ENCODE measurements around the gene PDE4D. TPM values are rescaled to one million over a fixed set of nuclear protein-coding genes. Genes with fewer than 3 reads are reported as not detected.

Gene PDE4D
- total and polyA plus RNA-seq, 2 of the 4 experiments (the other 2 are of a cell fraction), result 1.4 to 7.9 TPM

DNA sequence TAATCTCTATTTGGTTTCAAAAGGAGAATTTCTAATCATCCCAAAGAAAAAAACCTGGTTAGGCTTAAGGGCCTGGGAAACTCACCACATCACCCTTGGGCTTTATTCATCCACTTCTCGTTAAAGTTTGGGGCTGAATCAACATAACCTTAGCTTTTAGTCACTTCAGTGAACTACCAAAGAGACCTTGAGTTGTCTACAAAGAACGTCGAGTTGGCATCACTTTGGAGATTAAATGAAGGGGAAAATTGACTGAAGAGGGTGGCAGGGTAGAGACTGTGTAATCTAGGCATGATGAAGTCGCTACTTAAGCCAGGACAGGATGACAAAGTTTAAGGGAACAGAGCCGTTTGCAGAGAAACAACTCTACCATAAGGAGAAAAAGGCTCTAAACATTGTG lies 969.2 kb downstream of the PDE4D start:
- POLR2A ChIA-PET (ENCODE audit: unreplicated experiment), result no interaction called here
- Histone ChIP-seq H3K56ac (ENCODE audit: extremely low read depth, insufficient read depth, low read length) (no peak overlapping the region), H4K20me1 (ENCODE audit: insufficient read depth, low read length) (no peaks in the 10 kb centered on the region), H3K27me3 (ENCODE audit: control insufficient read depth, insufficient read depth, low read length) (peaks cover 6% of the 10 kb centered on the region), H2BK20ac (ENCODE audit: low read depth, low read length) (no peak overlapping the region), H2AK5ac (ENCODE audit: low read depth, low read length) (no peak overlapping the region), H4K8ac (ENCODE audit: low read depth in 2 of 2, low read length in 2 of 2) (no peak overlapping the region), H3K9me3 (ENCODE audit: control insufficient read depth, insufficient read depth, low read length) (no peaks in the 10 kb centered on the region), H3K23ac (ENCODE audit: low read depth, low read length) (no peak overlapping the region), H3K27ac (ENCODE audit: insufficient read depth, low read length) (no peak overlapping the region), H3K36me3 (ENCODE audit: control insufficient read depth, insufficient read depth, low read length) (no peaks in the 10 kb centered on the region), H4K91ac (ENCODE audit: insufficient read depth, low read depth, low read length) (no peak overlapping the region), H3K4me1 (ENCODE audit: control insufficient read depth, insufficient read depth, low read length) (no peaks in the 10 kb centered on the region), H3K9ac (ENCODE audit: low read depth, low read length) (no peak overlapping the region), H3K4ac (ENCODE audit: low read depth, low read length) (no peak overlapping the region), H3K4me3 (ENCODE audit: insufficient read depth, low read depth, low read length) (no peak overlapping the region), H2BK5ac (ENCODE audit: low read depth, low read length, poor library complexity, severe bottlenecking) (no peak overlapping the region), H4K5ac (ENCODE audit: low read depth, low read length) (no peak overlapping the region), H3K18ac (ENCODE audit: low read depth, low read length) (no peak overlapping the region), H2AK9ac (replicated peaks; ENCODE audit: low read depth, low read length, poor library complexity) (no peak overlapping the region), H2BK15ac (ENCODE audit: low read depth, low read length) (no peak overlapping the region), H2AFZ (replicated peaks; ENCODE audit: low read length, poor library complexity) (no peak overlapping the region), H3K9me1 (ENCODE audit: insufficient read depth, low read length) (no peaks in the 10 kb centered on the region), H2BK120ac (ENCODE audit: low read depth, low read length) (no peak overlapping the region), H3K79me1 (ENCODE audit: low read depth in 1 of 2, low read length in 2 of 2) (no peaks in the 10 kb centered on the region), H3K14ac (replicated peaks; ENCODE audit: low read depth, low read length) (no peak overlapping the region), H3K4me2 (ENCODE audit: low read depth, low read length) (no peak overlapping the region)
- CTCF ChIA-PET, result no interaction called here
- intact Hi-C loops (cut with micrococcal nuclease), result no loop called here
- WGBS, 2 experiments (ENCODE audit: extremely low coverage in 2 of 2, insufficient read length in 1 of 2), result no CpG with 5 or more reads among the region's 5 CpGs
- dilution Hi-C loops (cut with HindIII; ENCODE audit: low sequenced_read_pairs, unreplicated experiment), result no loop called here
- ATAC-seq (ENCODE audit: low read depth), result no peak
- in situ Hi-C loops (cut with MboI; ENCODE audit: low sequenced_read_pairs), result no loop called here
- no peak for DNase-seq
- BruUV-seq (replicated peaks), result no TSS peak
- TF ChIP-seq MXI1 (IDR thresholded peaks at IDR 0.05; ENCODE audit: borderline replicate concordance, low read depth, low read length) (no peak), NFE2L2 (IDR thresholded peaks at IDR 0.05; ENCODE audit: low read depth, low read length) (no peak), RCOR1 (IDR thresholded peaks at IDR 0.05; ENCODE audit: insufficient replicate concordance, low read length) (no peak), SMC3 (IDR thresholded peaks at IDR 0.05; ENCODE audit: low read depth, low read length) (no peak), POLR2A (IDR thresholded peaks at IDR 0.05; ENCODE audit: low read depth, low read length) (no peak), BHLHE40 (IDR thresholded peaks at IDR 0.05; ENCODE audit: low read depth, low read length) (no peak), CEBPB (IDR thresholded peaks at IDR 0.05; ENCODE audit: low read depth, low read length) (no peak), MAZ (IDR thresholded peaks at IDR 0.05; ENCODE audit: borderline replicate concordance, low read depth, low read length) (no peak), RAD21 (IDR thresholded peaks at IDR 0.05; ENCODE audit: low read length) (no peak), MAFK (IDR thresholded peaks at IDR 0.05; ENCODE audit: low read depth, low read length) (no peak), FOS (IDR thresholded peaks at IDR 0.05; ENCODE audit: low read depth, low read length) (no peak), RFX5 (IDR thresholded peaks at IDR 0.05; ENCODE audit: low read depth, low read length) (no peak), CHD1 (IDR thresholded peaks at IDR 0.05; ENCODE audit: low read depth, low read length) (no peak)
- TF ChIP-seq, protein P1, sequence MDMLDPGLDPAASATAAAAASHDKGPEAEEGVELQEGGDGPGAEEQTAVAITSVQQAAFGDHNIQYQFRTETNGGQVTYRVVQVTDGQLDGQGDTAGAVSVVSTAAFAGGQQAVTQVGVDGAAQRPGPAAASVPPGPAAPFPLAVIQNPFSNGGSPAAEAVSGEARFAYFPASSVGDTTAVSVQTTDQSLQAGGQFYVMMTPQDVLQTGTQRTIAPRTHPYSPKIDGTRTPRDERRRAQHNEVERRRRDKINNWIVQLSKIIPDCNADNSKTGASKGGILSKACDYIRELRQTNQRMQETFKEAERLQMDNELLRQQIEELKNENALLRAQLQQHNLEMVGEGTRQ (IDR thresholded peaks at IDR 0.05; ENCODE audit: low read depth, low read length), result no peak
- TF ChIP-seq, protein P2, sequence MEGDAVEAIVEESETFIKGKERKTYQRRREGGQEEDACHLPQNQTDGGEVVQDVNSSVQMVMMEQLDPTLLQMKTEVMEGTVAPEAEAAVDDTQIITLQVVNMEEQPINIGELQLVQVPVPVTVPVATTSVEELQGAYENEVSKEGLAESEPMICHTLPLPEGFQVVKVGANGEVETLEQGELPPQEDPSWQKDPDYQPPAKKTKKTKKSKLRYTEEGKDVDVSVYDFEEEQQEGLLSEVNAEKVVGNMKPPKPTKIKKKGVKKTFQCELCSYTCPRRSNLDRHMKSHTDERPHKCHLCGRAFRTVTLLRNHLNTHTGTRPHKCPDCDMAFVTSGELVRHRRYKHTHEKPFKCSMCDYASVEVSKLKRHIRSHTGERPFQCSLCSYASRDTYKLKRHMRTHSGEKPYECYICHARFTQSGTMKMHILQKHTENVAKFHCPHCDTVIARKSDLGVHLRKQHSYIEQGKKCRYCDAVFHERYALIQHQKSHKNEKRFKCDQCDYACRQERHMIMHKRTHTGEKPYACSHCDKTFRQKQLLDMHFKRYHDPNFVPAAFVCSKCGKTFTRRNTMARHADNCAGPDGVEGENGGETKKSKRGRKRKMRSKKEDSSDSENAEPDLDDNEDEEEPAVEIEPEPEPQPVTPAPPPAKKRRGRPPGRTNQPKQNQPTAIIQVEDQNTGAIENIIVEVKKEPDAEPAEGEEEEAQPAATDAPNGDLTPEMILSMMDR (conservative IDR thresholded peaks at IDR 0.05; ENCODE audit: low read depth, low read length), result no peak
- TF ChIP-seq, protein P3, sequence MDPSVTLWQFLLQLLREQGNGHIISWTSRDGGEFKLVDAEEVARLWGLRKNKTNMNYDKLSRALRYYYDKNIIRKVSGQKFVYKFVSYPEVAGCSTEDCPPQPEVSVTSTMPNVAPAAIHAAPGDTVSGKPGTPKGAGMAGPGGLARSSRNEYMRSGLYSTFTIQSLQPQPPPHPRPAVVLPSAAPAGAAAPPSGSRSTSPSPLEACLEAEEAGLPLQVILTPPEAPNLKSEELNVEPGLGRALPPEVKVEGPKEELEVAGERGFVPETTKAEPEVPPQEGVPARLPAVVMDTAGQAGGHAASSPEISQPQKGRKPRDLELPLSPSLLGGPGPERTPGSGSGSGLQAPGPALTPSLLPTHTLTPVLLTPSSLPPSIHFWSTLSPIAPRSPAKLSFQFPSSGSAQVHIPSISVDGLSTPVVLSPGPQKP (IDR thresholded peaks at IDR 0.05; ENCODE audit: borderline replicate concordance, low read depth, low read length), result no peak

All from IMR-90 (cell line).